ENCODE data around the gene HSH2D.

Gene HSH2D

DNA sequence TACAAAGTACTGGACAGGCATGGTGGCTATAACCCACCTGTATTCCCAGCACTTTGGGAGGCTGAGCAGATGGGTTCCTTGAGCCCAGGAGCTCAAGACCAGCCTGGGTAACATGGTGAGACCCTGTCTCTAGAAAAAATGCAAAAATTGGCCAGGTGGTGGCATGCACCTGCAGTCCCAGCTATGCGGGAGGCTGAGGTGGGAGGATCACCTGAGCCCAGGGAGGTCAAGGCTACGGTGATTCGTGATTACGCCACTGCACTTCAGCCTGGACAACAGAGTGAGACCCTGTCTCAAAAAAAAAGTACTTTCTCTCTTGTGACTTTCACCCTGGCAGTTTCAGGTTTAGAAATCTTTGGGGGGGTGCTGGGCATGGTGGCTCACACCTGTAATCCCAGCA lies 43.0 kb upstream of the HSH2D start:
- TF ChIP-seq, protein P1, sequence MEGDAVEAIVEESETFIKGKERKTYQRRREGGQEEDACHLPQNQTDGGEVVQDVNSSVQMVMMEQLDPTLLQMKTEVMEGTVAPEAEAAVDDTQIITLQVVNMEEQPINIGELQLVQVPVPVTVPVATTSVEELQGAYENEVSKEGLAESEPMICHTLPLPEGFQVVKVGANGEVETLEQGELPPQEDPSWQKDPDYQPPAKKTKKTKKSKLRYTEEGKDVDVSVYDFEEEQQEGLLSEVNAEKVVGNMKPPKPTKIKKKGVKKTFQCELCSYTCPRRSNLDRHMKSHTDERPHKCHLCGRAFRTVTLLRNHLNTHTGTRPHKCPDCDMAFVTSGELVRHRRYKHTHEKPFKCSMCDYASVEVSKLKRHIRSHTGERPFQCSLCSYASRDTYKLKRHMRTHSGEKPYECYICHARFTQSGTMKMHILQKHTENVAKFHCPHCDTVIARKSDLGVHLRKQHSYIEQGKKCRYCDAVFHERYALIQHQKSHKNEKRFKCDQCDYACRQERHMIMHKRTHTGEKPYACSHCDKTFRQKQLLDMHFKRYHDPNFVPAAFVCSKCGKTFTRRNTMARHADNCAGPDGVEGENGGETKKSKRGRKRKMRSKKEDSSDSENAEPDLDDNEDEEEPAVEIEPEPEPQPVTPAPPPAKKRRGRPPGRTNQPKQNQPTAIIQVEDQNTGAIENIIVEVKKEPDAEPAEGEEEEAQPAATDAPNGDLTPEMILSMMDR (IDR thresholded peaks at IDR 0.05), result no peak
- H3K27ac ChIP-seq, result no peak overlapping the region

DNA sequence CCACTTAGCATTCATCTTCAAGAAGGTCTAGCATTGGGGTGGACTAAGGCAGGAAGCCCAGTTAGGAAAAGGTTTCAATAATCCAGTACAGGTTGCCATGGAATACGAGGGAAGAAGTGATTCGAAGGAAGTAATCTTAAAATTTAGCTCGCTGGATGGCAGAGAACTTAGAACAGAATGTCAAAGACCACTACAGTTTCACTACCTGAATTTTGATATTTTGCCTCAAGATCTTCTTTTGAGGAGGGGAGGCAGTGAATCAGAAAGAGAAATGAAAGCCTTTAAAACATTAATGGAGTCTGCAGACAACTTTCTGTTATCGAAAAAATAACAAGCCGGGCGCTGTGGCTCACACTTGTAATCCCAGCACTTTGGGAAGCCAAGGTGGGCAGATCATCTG lies 38.8 kb upstream of the HSH2D start:
- Histone ChIP-seq H3K4me3 (no peak overlapping the region), H3K27ac (peak overlapping the region in 1 of 2 donors; percentile 39)
- TF ChIP-seq, protein P1 (IDR thresholded peaks at IDR 0.05), result no peak
- DNase-seq (ENCODE audit: low spot score), result no peak

More for the DNA sequence above, 43.0 kb upstream of the HSH2D start:
- no peak for DNase-seq (ENCODE audit: low spot score)
- no peak overlapping the region for H3K4me3 ChIP-seq

DNA sequence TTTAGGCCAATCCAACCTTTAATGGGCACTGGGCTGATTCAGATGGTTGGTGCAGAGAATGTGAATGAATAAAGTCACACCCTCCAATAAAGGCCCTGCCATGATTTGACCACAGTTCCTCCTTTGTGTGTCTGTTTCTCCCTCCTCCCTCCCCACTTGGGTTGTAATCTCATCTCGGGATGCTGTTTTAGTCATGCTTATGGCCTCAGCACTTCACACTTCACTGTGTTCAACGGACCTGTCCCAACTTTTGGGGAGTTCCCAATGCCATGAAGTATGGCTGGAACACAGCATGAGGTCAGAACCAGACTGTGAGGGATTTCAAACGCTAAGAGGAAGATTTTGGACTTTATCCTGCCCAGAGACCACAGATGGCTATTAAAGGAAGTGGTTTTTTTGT lies 37.4 kb upstream of the HSH2D start:
- TF ChIP-seq, protein P1 (IDR thresholded peaks at IDR 0.05), result no peak
- H3K4me3 ChIP-seq, result no peak overlapping the region
- DNase-seq (ENCODE audit: low spot score), result no peak
- H3K27ac ChIP-seq, result peak overlapping the region in 1 of 2 donors; percentile 51

DNA sequence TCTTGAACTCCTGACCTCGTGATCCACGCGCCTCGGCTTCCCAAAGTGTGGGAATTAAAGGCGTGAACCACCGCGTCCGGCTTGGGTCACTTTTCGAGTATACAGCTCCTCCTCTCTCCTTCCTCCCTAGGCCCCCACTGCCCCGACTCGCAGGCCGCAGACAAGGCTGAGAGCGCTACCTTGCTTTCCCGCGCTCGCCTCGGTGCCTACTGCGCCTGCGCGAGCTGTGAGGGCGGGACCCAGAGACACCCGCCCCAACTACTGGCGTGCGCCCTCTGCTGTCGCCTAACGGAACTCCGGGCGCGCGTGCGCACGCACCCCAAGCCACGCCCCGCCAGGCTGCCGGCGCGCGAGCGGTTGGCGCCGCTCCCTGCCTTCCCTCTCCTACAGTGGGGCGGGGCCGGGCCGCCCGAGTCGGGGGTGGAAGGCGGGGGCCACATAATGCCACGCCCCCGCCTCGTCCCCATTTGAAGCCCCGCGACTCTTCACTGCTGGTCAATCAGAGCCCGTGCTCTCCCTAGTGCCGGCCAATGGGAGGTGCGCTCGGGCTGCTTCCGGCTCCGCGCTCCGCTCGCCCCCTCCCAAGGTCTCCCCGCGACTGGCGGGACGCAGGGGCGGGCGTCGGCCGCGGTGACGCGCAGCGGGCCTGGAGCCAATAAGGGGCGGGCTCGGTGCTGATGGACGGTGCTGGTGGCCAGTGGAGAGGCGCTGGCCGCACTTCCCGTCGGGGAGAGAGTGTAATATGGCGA lies 32.2 kb upstream of the HSH2D start, which contains the start of gene RAB8A:
RAB8A (plus strand) TSS at position 730 of the 749 bp plus-strand sequence; CDS start at position 743, 13 bp downstream.
- TF ChIP-seq, protein P1 (IDR thresholded peaks at IDR 0.05), result peak; percentile 94
- peak within 1 kb of the TSS; percentile 90 to 98 for H3K27ac ChIP-seq
- H3K4me3 ChIP-seq, result peak within 1 kb of the TSS; percentile 98
- DNase-seq (ENCODE audit: low spot score), result peak; percentile 100

DNA sequence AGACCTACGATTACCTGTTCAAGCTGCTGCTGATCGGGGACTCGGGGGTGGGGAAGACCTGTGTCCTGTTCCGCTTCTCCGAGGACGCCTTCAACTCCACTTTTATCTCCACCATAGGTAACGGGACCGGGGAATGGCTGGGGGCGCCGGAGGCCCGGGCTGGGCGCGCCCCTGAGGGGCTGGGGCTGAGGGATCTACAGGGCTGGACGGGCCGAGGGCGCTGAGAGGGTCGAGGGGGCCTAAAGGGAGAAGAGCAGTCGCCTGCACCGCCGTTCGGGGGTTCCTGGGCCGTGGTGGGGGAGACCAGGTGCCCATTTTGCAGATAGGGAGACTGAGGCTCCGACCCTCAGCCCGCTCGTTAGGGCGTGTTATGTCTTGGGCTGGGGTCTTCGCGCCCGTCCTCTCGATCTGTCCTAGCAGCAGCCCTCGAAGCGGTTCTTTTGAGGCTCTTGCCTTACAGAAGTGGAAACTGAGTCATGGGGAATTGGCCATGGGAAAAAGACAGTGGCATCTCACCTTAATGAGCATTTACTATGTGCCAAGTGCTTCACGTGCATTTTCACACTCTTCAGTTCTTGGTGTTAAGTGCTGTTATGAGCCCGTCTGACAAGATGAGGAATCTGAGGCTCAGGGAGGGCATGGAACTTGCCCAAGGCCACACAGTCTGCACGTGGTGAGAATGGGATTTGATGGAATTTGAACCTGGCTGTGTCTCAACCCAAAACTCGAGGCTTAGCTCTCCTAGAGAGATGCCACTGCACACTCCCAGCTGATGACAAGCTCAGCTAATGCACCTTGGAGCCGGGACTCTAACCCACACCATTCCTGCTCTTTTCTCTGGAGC lies 31.4 kb upstream of the HSH2D start:
- Histone ChIP-seq H3K27ac (peak overlapping the region; percentile 90 to 98), H3K4me3 (peak overlapping the region; percentile 98)
- TF ChIP-seq, protein P1 (IDR thresholded peaks at IDR 0.05), result no peak
- no peak for DNase-seq (ENCODE audit: low spot score)

DNA sequence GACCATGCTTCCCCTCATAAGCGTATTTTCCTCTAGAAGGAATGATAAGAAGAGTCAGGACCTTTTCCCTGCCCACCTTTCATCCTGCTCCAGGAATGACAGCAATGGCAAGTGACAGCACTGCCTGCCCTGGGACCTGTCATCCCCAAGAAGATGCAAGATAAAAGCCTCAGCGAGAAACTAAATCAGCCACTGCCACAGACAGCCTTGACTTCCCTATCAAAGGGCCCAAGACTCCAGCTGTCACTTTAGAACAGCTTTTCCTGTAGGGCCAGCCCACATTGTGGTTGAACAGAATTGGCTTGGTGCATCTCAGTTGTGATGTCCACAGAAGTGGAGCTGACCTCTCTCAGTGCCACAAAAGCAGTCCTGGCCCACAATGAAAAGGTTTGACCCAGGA lies 30.7 kb upstream of the HSH2D start:
- Histone ChIP-seq H3K4me3 (peak overlapping the region; percentile 98), H3K27ac (peak overlapping the region in 1 of 2 donors; percentile 98)
- TF ChIP-seq, protein P1 (IDR thresholded peaks at IDR 0.05), result no peak
- no peak for DNase-seq (ENCODE audit: low spot score)
